ENCODE results near the gene MUC6. TPM values are rescaled to one million over a fixed set of nuclear protein-coding genes. Genes with fewer than 3 reads are reported as not detected.

The MUC6 gene
- total RNA-seq, 1 experiment from 2014 or later, result not detected

- Histone ChIP-seq H3K79me2 (ENCODE audit: insufficient read depth, low read length) (no peaks in the 10 kb centered on the region), H3K14ac (ENCODE audit: insufficient read depth, low read length) (no peak overlapping the region; the same call in 1 of the 2 replicates), H3K23me2 (ENCODE audit: insufficient read length, low read depth, low read length, poor library complexity, severe bottlenecking) (no peaks in the 10 kb centered on the region), H3T11ph (ENCODE audit: low read length) (no peak overlapping the region), H4K91ac (ENCODE audit: insufficient read length, low read depth, low read length) (no peak overlapping the region), H3K4me2 (ENCODE audit: insufficient read depth, insufficient read length, low read length) (no peak overlapping the region), H2BK20ac (ENCODE audit: low read depth, low read length, poor library complexity, severe bottlenecking) (no peak overlapping the region), H3K9me3 (ENCODE audit: control insufficient read depth, low read depth, low read length) (no peaks in the 10 kb centered on the region), H3K4ac (ENCODE audit: low read depth, low read length) (no peak overlapping the region), H4K5ac (ENCODE audit: insufficient read length, low read depth, low read length) (no peak overlapping the region), H3K79me1 (ENCODE audit: insufficient read depth, low read depth, low read length, poor library complexity, severe bottlenecking) (no peaks in the 10 kb centered on the region), H3K27ac (ENCODE audit: insufficient read length, low read depth, low read length) (no peak overlapping the region), H2BK12ac (ENCODE audit: insufficient read length, low read depth, low read length) (no peak overlapping the region), H2AK5ac (ENCODE audit: insufficient read length, low read length) (no peak overlapping the region), H3K4me1 (ENCODE audit: insufficient read depth, low read length) (no peaks in the 10 kb centered on the region), H3K9ac (ENCODE audit: extremely low read depth, insufficient read length, low read length) (no peak overlapping the region), H3K23ac (ENCODE audit: insufficient read length, low read depth, low read length) (no peak overlapping the region), H3K27me3 (ENCODE audit: insufficient read depth, low read length) (no peaks in the 10 kb centered on the region), H2BK15ac (ENCODE audit: low read depth, low read length) (no peak overlapping the region), H4K8ac (replicated peaks; ENCODE audit: insufficient read length, low read depth, low read length) (no peak overlapping the region), H2BK120ac (ENCODE audit: low read depth, low read length, poor library complexity, severe bottlenecking) (no peak overlapping the region), H2BK5ac (ENCODE audit: insufficient read length, low read length) (no peak overlapping the region), H3K18ac (ENCODE audit: insufficient read length, low read depth, low read length) (no peak overlapping the region), H3K56ac (ENCODE audit: insufficient read length, low read depth, low read length) (no peak overlapping the region), H4K20me1 (ENCODE audit: control insufficient read depth, insufficient read depth, insufficient read length) (no peaks in the 10 kb centered on the region), H2AFZ (ENCODE audit: low read length) (no peak overlapping the region)
- no peaks in the 10 kb centered on the region for H3K4me1 Mint-ChIP-seq
- no peaks in the 10 kb centered on the region for H3K36me3 Mint-ChIP-seq (ENCODE audit: insufficient read depth in 1 of 3, low read depth in 3 of 3)
- WGBS (ENCODE audit: extremely low coverage, insufficient read length, low lambda C conversion rate), result no CpG with 5 or more reads among the region's 39 CpGs
- no peak overlapping the region for H3K27ac Mint-ChIP-seq
- no peaks in the 10 kb centered on the region for H3K27me3 Mint-ChIP-seq (ENCODE audit: low read depth)
- no peak overlapping the region for H3K4me3 Mint-ChIP-seq
- no peak for DNase-seq
- TF ChIP-seq CTCF (conservative IDR thresholded peaks at IDR 0.05), result no peak
- H3K9me3 Mint-ChIP-seq, result peaks cover 0 to 6% of the 10 kb centered on the region in 2 experiments; a peak in 2 of 5 replicates
Measured at GRCh38 chr11:1034456-1035295, 1.8 kb downstream of the MUC6 start.

All from H9 (cell line).